Thyroid gland (tissue), 4 donors: ENCODE results near the gene RPL29. TPM values are rescaled to one million over a fixed set of nuclear protein-coding genes. Genes with fewer than 3 reads are reported as not detected.

ENCODE experiments used
- DNase-seq, 2 donors: peaks; one replicate each; pipeline ENCODE4 v3.0.0-alpha.2; 2019
- H3K27ac ChIP-seq, 3 donors: fragments of 200-600 bp; sonication (generic); 1 replicate in 2 of 3; 2 replicates in 1 of 3; pipeline ENCODE4 v1.5.1; 2016 to 2019; ENCODE audit warnings: mild to moderate bottlenecking in 1 of 3, moderate library complexity in 1 of 3
- H3K27me3 ChIP-seq: fragments of 200-600 bp; sonication (generic); one replicate; pipeline ENCODE4 v1.5.1; 2019
- H3K36me3 ChIP-seq, 2 donors: fragments of 200-600 bp; sonication (generic); one replicate each; pipeline ENCODE4 v1.5.1; 2016 to 2019
- H3K4me1 ChIP-seq, 2 donors: fragments of 200-600 bp; sonication (generic); one replicate each; pipeline ENCODE4 v1.5.1; 2017 to 2019
- H3K4me3 ChIP-seq, 3 donors: fragments of 200-600 bp; sonication (generic); replicated peaks in 1 of 3; 1 replicate in 2 of 3; 2 replicates in 1 of 3; pipeline ENCODE4 v1.5.1; 2016; ENCODE audit warnings: mild to moderate bottlenecking in 1 of 3
- H3K9me3 ChIP-seq: fragments of 200-600 bp; sonication (generic); one replicate; pipeline ENCODE4 v1.5.1; 2017
- CTCF ChIP-seq, 6 experiments: fragments of 200-600 bp in 3 of 6; fragments of 450-650 bp in 3 of 6; sonication (generic) in 3 of 6; IDR thresholded peaks; one replicate each; pipeline ENCODE4 v1.5.1; 2016 to 2019; ENCODE audit warnings: antibody characterized with exemption in 6 of 6, mild to moderate bottlenecking in 2 of 6, inconsistent platforms in 1 of 6, moderate library complexity in 1 of 6
- POLR2A ChIP-seq, 2 donors: fragments of 450-650 bp; IDR thresholded peaks; one replicate each; pipeline ENCODE4 v1.6.1; 2017; ENCODE audit warnings: antibody characterized with exemption in 2 of 2, mild to moderate bottlenecking in 2 of 2, moderate library complexity in 1 of 2
- WGBS, 2 donors: methylation state at CpG; one replicate each; pipeline ENCODE4 v1.1.5; 2017; 5-methylcytosine and 5-hydroxymethylcytosine counted together
- intact Hi-C: fragments of 100-400 bp; cut with DNase I; formaldehyde crosslinking; loops from one replicate; pipeline ENCODE4 v1.15.1; 2023
- total RNA-seq, 4 donors: library from RNA; depleted of rRNA; stranded (reverse); fragments of >200 nt; gene quantifications; one replicate each; pipeline ENCODE4 v1.2.3, GENCODE V29; 2016

Gene RPL29
- total RNA-seq, 4 donors from 2014 or later = 826 to 1,348 (median 1,271) TPM

GRCh38 chr3:52028572-52028971 lies 32.9 kb upstream of the RPL29 start:
- Histone ChIP-seq H3K27me3 (no peaks in the 10 kb centered on the region), H3K4me1 (peaks cover 0 to 9% of the 10 kb centered on the region in 2 donors), H3K9me3 (no peaks in the 10 kb centered on the region), H3K27ac (no peak overlapping the region), H3K36me3 (no peaks in the 10 kb centered on the region), H3K4me3 (no peak overlapping the region)
- intact Hi-C loops = no loop called here
- WGBS, 2 donors = 67 to 82% methylated on average over 5 to 8 of the region's 12 CpGs
- TF ChIP-seq CTCF (IDR thresholded peaks at IDR 0.05) (no peak), POLR2A (IDR thresholded peaks at IDR 0.05) (no peak)
- no peak for DNase-seq

GRCh38 chr3:52026041-52026440 lies 30.3 kb upstream of the RPL29 start:
- Histone ChIP-seq H3K27ac (peak overlapping the region in 1 of 3 donors; percentile 23), H3K9me3 (no peaks in the 10 kb centered on the region), H3K4me3 (no peak overlapping the region), H3K4me1 (peaks cover 0 to 32% of the 10 kb centered on the region in 2 donors), H3K36me3 (no peaks in the 10 kb centered on the region), H3K27me3 (no peaks in the 10 kb centered on the region)
- TF ChIP-seq POLR2A (IDR thresholded peaks at IDR 0.05) (no peak), CTCF (IDR thresholded peaks at IDR 0.05) (no peak)
- intact Hi-C loops = no loop called here
- DNase-seq = no peak
- 50 to 65% methylated on average over 4 of the region's 4 CpGs for WGBS, 2 donors

- no peak for TF ChIP-seq POLR2A (IDR thresholded peaks at IDR 0.05)
- no peak for TF ChIP-seq CTCF (IDR thresholded peaks at IDR 0.05)
- WGBS, 2 donors = 76 to 85% methylated on average over 4 to 7 of the region's 7 CpGs
- peaks cover 0 to 37% of the 10 kb centered on the region in 2 donors for H3K4me1 ChIP-seq
- DNase-seq = peak in 1 of 2 donors; percentile 27
- no peaks in the 10 kb centered on the region for H3K9me3 ChIP-seq
- intact Hi-C loops = no loop called here
- H3K4me3 ChIP-seq = no peak overlapping the region
- H3K27ac ChIP-seq = peak overlapping the region in 1 of 3 donors; percentile 50
- H3K27me3 ChIP-seq = no peaks in the 10 kb centered on the region
- H3K36me3 ChIP-seq = no peaks in the 10 kb centered on the region
Observed at GRCh38 chr3:52025453-52025852, 29.8 kb upstream of the RPL29 start.

- Histone ChIP-seq H3K27ac (peak overlapping the region in 1 of 3 donors; percentile 50), H3K27me3 (no peaks in the 10 kb centered on the region), H3K9me3 (no peaks in the 10 kb centered on the region), H3K4me3 (no peak overlapping the region), H3K4me1 (peaks cover 0 to 37% of the 10 kb centered on the region in 2 donors), H3K36me3 (no peaks in the 10 kb centered on the region)
- 74 to 84% methylated on average over 6 of the region's 6 CpGs for WGBS, 2 donors
- TF ChIP-seq POLR2A (IDR thresholded peaks at IDR 0.05) = no peak
- TF ChIP-seq CTCF (IDR thresholded peaks at IDR 0.05) = no peak
- no peak for DNase-seq
- intact Hi-C loops = no loop called here
Observed at GRCh38 chr3:52024765-52025452, 29.2 kb upstream of the RPL29 start.
